ENCODE measurements around the gene ZNF700.
"Not testable (repeated sequence)": the region's sequence is repeated elsewhere in the genome, so short reads cannot be mapped to it uniquely, and the experiment has no call there.

ZNF700 gene

GRCh38 chr19:11991921-11992320 lies 67.0 kb downstream of the ZNF700 start:
- DNase-seq: not testable (repeated sequence)

GRCh38 chr19:11995174-11995573 lies 70.3 kb downstream of the ZNF700 start:
- no peak for DNase-seq

Measured in stimulated activated CD4-positive, alpha-beta T cell treated with anti-CD3 and anti-CD28 coated beads, Interleukin-4, amount 100 ng/mL, for 24 hours (primary cell).